HFFc6 (cell line): Measurements from ENCODE around the gene ID1. TPM values are rescaled to one million over a fixed set of nuclear protein-coding genes. Genes with fewer than 3 reads are reported as not detected.
"Not testable (repeated sequence)": the region's sequence is repeated elsewhere in the genome, so short reads cannot be mapped to it uniquely, and the experiment has no call there.

Experiments used
- DNase-seq: peaks from one replicate; pipeline ENCODE4 v3.0.0-alpha.2; 2018
- H3K27ac Mint-ChIP-seq: 2 replicates; pipeline ENCODE4 v1.8.0; 2020; ENCODE audit warnings: mild to moderate bottlenecking, mixed read lengths
- H3K27me3 Mint-ChIP-seq: 2 replicates; pipeline ENCODE4 v1.8.0; 2021; ENCODE audit warnings: mild to moderate bottlenecking, moderate library complexity, mixed read lengths; ENCODE audit not compliant: insufficient read depth
- H3K36me3 Mint-ChIP-seq: 2 replicates; pipeline ENCODE4 v1.8.0; 2021; ENCODE audit warnings: low read depth, mixed read lengths
- H3K4me1 Mint-ChIP-seq: 2 replicates; pipeline ENCODE4 v1.8.0; 2020; ENCODE audit warnings: low read depth, mixed read lengths
- H3K4me3 Mint-ChIP-seq: 2 replicates; pipeline ENCODE4 v1.8.0; 2020; ENCODE audit warnings: mild to moderate bottlenecking, moderate library complexity, mixed read lengths
- H3K9me3 Mint-ChIP-seq: 2 replicates; pipeline ENCODE4 v1.8.0; 2020; ENCODE audit warnings: mild to moderate bottlenecking, mixed read lengths
- total RNA-seq, 6 experiments: library from RNA; stranded (reverse); fragmentation: NEBNext Ultra II Directional; extraction: Animal tissue kit (Norgen Biotek cat#: 25700); gene quantifications; 2 replicates in 1 of 6; 3 replicates in 5 of 6; pipeline ENCODE4 v1.2.3, GENCODE V29; 2021
- TF ChIP-seq, protein P1 (sequence below): fragments of 200-600 bp; sonication (generic); IDR thresholded peaks from 2 replicates; pipeline ENCODE4 v1.5.0; 2021; ENCODE audit warnings: antibody characterized with exemption, mild to moderate bottlenecking

Gene ID1
- total RNA-seq, 6 experiments from 2014 or later: 397 to 487 (median 452) TPM

DNA sequence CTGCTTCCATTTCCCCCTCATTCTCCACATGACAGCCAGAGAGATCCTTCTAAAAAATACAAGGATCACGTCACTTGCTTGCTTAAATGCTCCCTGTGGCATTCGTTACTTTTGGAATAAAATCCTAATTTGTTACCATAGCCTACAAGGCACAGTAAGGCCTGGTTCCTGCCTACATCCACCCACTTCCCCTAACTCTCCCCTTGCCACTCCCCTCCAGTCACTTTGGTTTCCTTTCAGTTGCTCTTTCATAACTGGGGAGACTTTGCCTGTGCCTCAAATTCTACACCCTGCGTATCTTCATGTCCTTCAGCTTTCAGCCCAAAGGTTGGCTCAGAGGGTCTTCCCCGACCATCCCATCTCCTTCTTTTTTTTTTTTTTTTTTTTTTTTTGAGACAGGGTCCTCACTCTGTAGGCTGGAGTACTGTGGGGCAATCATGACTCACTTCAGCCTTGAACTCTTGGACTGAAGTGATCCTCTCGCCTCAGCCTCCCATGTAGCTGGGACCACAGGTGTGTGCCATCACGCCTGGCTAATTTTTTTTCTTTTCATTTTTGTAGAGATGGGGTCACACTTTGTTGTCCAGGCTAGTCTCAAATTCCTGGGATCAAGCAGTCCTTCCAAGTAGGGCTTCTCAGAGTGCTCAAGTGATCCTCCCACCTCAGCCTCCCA lies 12.5 kb downstream of the ID1 start:
- Mint-ChIP-seq H3K27me3 (peaks cover 9% of the 10 kb centered on the region), H3K36me3 (no peaks in the 10 kb centered on the region), H3K4me3 (no peak overlapping the region), H3K4me1 (peaks cover 7% of the 10 kb centered on the region), H3K9me3 (no peaks in the 10 kb centered on the region), H3K27ac (no peak overlapping the region)
- TF ChIP-seq, protein P1, sequence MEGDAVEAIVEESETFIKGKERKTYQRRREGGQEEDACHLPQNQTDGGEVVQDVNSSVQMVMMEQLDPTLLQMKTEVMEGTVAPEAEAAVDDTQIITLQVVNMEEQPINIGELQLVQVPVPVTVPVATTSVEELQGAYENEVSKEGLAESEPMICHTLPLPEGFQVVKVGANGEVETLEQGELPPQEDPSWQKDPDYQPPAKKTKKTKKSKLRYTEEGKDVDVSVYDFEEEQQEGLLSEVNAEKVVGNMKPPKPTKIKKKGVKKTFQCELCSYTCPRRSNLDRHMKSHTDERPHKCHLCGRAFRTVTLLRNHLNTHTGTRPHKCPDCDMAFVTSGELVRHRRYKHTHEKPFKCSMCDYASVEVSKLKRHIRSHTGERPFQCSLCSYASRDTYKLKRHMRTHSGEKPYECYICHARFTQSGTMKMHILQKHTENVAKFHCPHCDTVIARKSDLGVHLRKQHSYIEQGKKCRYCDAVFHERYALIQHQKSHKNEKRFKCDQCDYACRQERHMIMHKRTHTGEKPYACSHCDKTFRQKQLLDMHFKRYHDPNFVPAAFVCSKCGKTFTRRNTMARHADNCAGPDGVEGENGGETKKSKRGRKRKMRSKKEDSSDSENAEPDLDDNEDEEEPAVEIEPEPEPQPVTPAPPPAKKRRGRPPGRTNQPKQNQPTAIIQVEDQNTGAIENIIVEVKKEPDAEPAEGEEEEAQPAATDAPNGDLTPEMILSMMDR: no peak
- DNase-seq: no peak

DNA sequence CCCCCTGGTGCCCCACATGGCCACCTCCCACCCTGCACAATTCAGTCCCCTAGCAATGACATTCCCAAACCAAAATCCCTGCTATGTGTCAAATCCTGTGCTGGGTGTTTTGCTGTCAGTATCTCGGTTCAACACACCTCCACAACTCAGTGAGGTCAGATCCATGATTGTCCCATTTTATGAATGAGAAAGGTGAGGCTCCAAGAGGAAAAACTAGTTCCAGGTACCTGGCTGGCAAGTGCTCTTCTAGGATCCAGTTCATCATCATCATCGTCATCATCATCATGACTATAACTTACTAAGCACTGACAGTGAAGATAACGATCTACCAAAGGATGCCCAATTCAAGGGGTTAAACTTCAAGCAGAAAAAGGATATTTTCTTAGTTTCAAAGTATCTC lies 15.2 kb downstream of the ID1 start:
- Mint-ChIP-seq H3K36me3 (no peaks in the 10 kb centered on the region), H3K4me3 (no peak overlapping the region), H3K9me3 (no peaks in the 10 kb centered on the region), H3K27me3 (peaks cover 12% of the 10 kb centered on the region), H3K27ac (no peak overlapping the region), H3K4me1 (no peaks in the 10 kb centered on the region)
- no peak for DNase-seq
- TF ChIP-seq, protein P1: no peak

DNA sequence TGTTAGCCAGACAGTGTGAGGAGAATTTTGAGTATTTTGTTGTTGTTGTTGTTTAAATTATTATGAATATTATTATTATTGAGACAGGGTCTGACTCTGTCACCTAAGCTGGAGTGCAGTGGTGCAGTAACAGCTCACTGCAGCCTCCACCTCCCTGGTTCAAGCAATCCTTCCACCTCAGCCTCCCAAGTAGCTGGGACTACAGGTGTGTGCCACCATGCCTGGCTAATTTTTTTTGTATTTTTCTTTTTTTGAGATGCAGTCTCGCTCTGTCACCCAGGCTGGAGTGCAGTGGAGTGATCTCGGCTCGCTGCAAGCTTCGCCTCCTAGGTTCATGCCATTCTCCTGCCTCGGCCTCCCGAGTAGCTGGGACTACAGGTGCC lies 18.0 kb downstream of the ID1 start:
- not testable (repeated sequence) for H3K4me1 Mint-ChIP-seq, H3K4me3 Mint-ChIP-seq, H3K27ac Mint-ChIP-seq, H3K36me3 Mint-ChIP-seq, DNase-seq, H3K9me3 Mint-ChIP-seq
- H3K27me3 Mint-ChIP-seq: peaks cover 13% of the 10 kb centered on the region

DNA sequence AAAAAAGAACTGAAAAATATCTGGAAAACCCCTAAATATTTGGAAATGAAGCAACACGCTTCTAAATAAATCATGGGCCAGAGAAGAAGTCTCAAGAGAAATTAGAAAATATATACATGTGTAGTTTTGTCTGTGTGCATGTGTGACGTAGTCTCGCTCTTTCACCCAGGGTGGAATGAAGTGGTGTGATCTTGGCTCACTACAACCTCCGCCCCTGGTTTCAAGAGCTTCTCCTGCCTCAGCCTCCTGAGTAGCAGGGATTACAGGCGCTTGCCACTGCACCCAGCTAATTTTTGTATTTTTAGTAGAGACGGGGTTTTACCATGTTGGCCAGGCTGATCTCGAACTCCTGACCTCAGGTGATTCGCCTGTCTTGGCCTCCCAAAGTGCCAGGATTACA lies 21.4 kb downstream of the ID1 start:
- not testable (repeated sequence) for H3K27me3 Mint-ChIP-seq, H3K4me1 Mint-ChIP-seq, H3K36me3 Mint-ChIP-seq, H3K9me3 Mint-ChIP-seq, DNase-seq, H3K27ac Mint-ChIP-seq, H3K4me3 Mint-ChIP-seq

DNA sequence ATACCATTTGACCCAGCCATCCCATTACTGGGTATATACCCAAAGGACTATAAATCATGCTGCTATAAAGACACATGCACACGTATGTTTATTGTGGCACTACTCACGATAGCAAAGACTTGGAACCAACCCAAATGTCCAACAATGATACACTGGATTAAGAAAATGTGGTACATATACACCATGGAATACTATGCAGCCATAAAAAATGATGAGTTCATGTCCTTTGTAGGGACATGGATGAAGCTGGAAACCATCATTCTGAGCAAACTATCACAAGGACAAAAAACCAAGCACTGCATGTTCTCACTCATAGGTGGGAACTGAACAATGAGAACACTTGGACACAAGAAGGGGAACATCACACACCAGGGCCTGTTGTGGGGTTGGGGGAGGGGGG lies 23.0 kb downstream of the ID1 start:
- H3K4me1 Mint-ChIP-seq, H3K27ac Mint-ChIP-seq, H3K27me3 Mint-ChIP-seq, H3K4me3 Mint-ChIP-seq, DNase-seq, H3K9me3 Mint-ChIP-seq, H3K36me3 Mint-ChIP-seq: not testable (repeated sequence)

DNA sequence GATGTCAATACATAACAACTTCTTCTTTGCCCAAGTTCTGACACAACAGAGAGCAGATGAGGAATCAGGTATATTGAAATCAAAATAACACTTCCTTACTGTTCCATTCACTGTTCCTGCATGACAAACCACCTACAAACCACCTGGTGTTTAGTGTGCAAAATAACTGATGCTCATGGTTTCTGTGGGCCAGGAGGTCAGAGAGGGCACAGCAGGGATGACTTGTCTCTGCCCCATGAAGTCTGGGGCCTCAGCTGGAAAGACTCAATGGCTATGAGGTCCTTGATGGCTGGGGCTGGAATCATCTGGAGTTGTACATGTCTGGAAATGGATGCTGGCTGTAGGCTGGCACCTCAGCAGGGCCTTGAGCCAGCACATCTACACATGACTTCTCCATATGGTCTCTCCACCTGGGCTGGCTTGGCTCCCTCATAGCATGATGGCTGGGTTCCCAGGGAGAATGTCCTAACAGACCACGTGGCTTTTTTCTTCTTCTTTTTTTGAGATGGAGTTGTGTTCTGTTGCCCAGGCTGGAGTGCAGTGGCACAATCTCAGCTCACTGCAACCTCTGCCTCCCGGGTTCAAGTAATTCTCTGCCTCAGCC lies 25.2 kb downstream of the ID1 start:
- Mint-ChIP-seq H3K36me3 (no peaks in the 10 kb centered on the region), H3K4me3 (no peak overlapping the region), H3K4me1 (no peaks in the 10 kb centered on the region), H3K27me3 (peaks cover 4% of the 10 kb centered on the region), H3K27ac (no peak overlapping the region), H3K9me3 (no peaks in the 10 kb centered on the region)
- TF ChIP-seq, protein P1: no peak
- no peak for DNase-seq

DNA sequence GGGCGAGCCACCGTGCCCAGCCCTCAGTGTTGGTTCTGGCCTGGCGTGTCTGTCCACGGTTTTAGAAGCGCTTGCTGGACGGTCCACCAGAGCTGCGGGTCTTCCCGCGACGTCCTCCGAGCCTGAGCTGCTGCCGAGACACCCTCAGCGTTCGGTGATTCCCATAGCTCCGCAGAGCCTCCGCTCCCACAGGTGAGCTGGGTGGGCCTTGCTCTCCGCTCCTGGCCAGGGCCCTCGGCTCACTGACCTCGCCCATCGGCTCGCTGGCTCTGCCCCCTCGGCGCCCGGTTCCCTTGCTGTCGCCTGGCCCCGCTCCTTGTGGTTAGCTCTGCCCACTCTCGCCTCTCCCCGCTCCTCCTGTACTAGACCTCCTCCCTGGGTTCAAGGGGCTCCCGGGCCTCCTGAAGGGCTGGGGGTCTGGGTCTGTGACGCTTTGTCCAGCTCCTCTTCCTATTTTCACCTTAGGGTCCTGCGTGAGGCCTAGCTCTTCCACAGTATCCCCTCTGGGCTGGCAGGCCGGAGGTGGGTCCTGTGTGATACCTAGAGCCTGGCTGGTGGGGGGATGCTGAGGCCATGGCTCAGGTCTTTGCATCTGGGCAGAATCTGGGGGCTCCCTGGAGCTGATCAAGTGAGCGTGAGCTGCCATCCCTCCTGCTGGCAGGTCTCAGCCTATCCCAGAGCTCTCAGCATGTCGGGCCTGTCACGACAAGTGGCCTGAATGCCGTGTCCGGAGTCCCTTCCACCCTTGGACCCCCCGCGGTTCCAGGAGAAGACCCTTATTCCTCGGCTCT lies 27.7 kb downstream of the ID1 start:
- no peak for DNase-seq
- TF ChIP-seq, protein P1: no peak
- Mint-ChIP-seq H3K4me3 (no peak overlapping the region), H3K9me3 (no peaks in the 10 kb centered on the region), H3K27ac (no peak overlapping the region), H3K4me1 (no peaks in the 10 kb centered on the region), H3K27me3 (peaks cover 5% of the 10 kb centered on the region), H3K36me3 (no peaks in the 10 kb centered on the region)
